Rectal smooth muscle tissue (tissue), 1 donor: ENCODE data around the gene SH3BGR.

Experiments
- H3K27ac ChIP-seq: one replicate; pipeline ENCODE4 v1.7.0; 2013; ENCODE audit warnings: low read depth, low read length, inconsistent platforms
- H3K27me3 ChIP-seq: one replicate; pipeline ENCODE4 v1.7.0; 2013; ENCODE audit warnings: low read length; ENCODE audit not compliant: control insufficient read depth, insufficient read depth
- H3K36me3 ChIP-seq: one replicate; pipeline ENCODE4 v1.7.0; 2013; ENCODE audit warnings: low read length; ENCODE audit not compliant: control insufficient read depth, insufficient read depth
- H3K4me1 ChIP-seq: one replicate; pipeline ENCODE4 v1.7.0; 2013; ENCODE audit warnings: low read length; ENCODE audit not compliant: control insufficient read depth, insufficient read depth
- H3K4me3 ChIP-seq: one replicate; pipeline ENCODE4 v1.7.0; 2013; ENCODE audit warnings: low read length
- H3K9ac ChIP-seq: one replicate; pipeline ENCODE4 v1.7.0; 2013; ENCODE audit warnings: low read length

The SH3BGR gene

DNA sequence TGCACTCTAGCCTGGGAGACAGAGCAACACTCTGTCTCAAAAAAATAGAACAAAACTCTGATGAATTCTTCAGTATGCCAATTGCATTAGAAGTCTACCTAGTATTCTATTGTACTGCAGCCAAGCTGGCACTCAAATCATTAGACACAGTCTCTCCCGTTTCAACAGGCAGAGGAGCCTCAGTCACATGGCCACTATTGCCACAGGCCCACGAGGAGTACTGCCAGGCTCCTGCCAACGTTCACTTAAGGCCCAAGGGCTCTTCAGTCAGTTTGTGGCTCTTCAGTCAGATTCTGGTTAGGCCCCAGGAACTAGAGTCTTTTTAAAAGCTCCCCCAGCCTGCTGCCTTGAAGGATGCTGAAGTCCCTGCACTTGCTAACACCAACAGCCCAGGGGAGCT lies 73.4 kb downstream of the SH3BGR start:
- peaks cover 3% of the 10 kb centered on the region for H3K4me1 ChIP-seq
- H3K27me3 ChIP-seq: no peaks in the 10 kb centered on the region
- H3K36me3 ChIP-seq: no peaks in the 10 kb centered on the region
- H3K4me3 ChIP-seq: no peak overlapping the region
- no peak overlapping the region for H3K9ac ChIP-seq
- H3K27ac ChIP-seq: no peak overlapping the region

DNA sequence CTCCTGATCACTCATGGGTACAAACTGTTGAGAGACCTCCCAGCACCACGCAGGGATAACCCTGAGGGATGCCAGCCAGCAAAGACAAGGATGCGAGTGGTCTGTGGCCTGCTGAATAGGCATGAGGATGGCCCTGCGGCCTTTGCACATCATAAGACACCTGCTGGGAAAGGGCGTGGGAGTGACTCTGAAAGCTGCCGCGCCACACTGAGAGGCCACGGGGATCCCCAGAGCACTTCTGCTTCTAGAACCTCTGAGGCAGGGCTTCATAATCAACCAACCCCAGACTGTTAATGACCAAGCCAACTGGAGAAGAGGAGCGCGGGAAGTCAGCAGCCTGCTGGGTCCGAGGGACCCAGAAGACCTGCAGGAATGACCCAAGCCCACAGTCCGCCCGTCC lies 73.8 kb downstream of the SH3BGR start:
- H3K27ac ChIP-seq: no peak overlapping the region
- H3K9ac ChIP-seq: no peak overlapping the region
- H3K27me3 ChIP-seq: no peaks in the 10 kb centered on the region
- H3K4me1 ChIP-seq: peaks cover 3% of the 10 kb centered on the region
- no peaks in the 10 kb centered on the region for H3K36me3 ChIP-seq
- no peak overlapping the region for H3K4me3 ChIP-seq

DNA sequence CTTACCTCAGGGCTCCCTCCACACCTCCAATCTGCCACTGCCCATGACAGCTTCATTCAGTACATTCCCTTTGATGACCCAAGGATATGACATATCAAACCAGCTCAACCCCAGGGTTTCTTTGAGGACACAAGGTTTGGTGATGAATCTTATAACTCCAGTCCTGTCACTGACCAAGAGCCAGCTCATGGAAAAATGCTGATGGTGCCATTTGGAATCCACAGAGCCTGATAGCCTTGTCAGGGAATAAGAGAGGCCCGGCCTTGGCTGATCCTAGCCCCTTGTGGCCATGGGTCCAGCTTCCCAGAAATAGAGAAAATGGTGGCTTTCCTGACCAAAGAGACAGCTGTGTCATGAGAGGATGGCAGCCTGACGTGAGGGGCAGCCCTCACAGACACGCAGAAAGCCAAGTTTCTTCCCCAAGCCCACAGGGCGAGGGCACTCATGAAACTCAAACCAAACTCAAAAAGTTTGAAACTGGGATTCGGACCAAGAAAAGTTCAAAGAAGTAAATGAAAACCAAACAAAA lies 75.4 kb downstream of the SH3BGR start:
- Histone ChIP-seq H3K4me1 (peaks cover 3% of the 10 kb centered on the region), H3K27ac (no peak overlapping the region), H3K4me3 (no peak overlapping the region), H3K36me3 (no peaks in the 10 kb centered on the region), H3K9ac (no peak overlapping the region), H3K27me3 (peaks cover 2% of the 10 kb centered on the region)

DNA sequence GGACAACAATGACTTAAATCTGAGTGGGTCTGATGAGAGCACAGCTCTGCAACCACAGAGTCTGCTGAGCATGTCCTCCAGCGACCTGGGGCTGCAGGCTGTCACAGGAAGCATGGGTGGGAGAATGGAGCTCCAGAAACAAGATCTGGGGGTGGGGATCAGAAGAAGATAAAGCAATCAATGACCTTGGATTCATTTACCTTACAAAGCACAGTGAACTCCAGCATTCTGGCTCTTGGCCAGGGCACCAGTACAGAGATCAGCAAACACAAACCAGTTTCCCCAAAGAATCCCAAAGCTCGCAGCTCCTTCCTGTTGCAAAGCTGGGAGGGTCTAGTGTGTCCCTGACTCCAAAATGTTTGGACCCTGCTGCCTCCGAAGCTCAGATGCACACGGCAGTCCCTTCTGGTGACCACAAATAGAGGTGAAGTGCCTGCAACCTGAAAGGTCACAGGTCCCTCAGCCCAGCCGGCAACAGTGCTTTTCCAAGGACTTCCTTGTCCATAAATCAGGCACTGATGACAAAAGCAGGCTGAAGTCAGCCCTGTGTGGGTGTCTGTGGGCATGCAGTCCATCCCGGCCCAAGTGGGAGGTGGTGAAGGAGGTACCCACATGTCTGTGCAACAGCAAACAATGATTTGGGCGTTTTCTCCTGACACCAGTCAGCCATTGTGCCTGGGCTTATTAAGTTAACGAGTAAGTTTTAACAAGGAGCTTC lies 76.1 kb downstream of the SH3BGR start:
- Histone ChIP-seq H3K4me3 (peak overlapping the region; percentile 4), H3K27me3 (peaks cover 2% of the 10 kb centered on the region), H3K4me1 (peaks cover 3% of the 10 kb centered on the region), H3K9ac (no peak overlapping the region), H3K36me3 (no peaks in the 10 kb centered on the region), H3K27ac (no peak overlapping the region)

DNA sequence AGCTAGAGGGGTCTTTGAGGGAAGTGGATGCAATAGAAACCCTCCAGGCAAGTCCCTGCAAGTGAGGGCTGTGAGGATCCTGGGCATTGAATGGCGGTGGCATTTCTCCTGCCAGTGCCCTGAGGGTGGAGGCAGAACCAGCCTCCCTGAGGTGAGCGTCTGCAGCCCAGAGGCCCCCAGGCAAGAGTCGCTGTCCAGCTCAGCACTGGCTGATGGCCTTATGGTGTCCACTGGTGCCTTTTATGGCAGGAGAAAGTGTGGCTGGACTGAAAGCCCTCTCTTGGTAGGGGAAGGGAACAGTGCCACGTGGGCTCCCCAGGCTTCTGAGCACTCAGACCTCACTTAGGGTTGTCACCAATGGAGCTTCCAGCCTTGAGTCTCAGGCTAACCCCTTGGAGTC lies 77.3 kb downstream of the SH3BGR start:
- Histone ChIP-seq H3K36me3 (no peaks in the 10 kb centered on the region), H3K4me3 (no peak overlapping the region), H3K9ac (no peak overlapping the region), H3K27me3 (peaks cover 2% of the 10 kb centered on the region), H3K27ac (no peak overlapping the region), H3K4me1 (no peaks in the 10 kb centered on the region)

DNA sequence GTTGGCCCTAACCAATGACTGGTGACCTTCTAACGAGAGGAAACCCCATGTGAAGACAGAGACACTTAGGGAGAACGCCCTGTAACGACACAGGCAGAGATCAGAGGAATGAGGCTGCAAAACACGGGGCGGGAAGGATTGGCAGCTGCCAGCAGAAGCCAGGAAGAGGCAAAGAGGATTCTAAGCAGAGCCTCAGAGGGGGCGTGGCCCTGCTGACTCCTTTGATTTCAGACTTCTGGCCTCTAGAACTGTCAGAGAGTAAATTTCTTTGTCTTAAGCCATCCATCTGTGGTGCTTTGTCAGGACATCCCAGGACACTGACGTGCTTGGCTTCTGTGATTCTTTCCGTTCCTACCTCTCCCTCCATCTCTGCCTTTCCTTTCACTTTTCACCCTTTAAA lies 79.3 kb downstream of the SH3BGR start:
- H3K4me1 ChIP-seq: no peaks in the 10 kb centered on the region
- H3K27me3 ChIP-seq: peaks cover 2% of the 10 kb centered on the region
- H3K9ac ChIP-seq: no peak overlapping the region
- H3K36me3 ChIP-seq: no peaks in the 10 kb centered on the region
- no peak overlapping the region for H3K4me3 ChIP-seq
- H3K27ac ChIP-seq: no peak overlapping the region

DNA sequence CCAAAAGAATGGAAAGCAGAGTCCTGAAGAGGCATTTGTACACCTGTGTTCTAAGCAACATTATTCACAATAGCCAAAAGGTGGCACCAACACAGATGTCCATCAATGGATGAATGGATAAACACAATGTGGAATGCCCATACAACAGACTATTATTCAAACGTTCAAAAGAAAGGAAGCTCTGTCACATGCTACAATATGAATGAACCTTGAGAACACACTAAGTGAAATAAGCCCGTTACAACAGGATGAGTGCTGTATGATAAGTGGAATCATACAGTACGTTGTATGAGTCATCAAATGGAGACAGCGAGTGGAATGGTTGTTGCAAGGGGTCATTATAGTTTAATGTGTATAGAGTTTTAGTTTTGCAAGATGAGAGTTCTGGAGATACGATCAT lies 80.1 kb downstream of the SH3BGR start:
- no peak overlapping the region for H3K27ac ChIP-seq
- no peak overlapping the region for H3K4me3 ChIP-seq
- H3K9ac ChIP-seq: no peak overlapping the region
- no peaks in the 10 kb centered on the region for H3K4me1 ChIP-seq
- peaks cover 2% of the 10 kb centered on the region for H3K27me3 ChIP-seq
- no peaks in the 10 kb centered on the region for H3K36me3 ChIP-seq

DNA sequence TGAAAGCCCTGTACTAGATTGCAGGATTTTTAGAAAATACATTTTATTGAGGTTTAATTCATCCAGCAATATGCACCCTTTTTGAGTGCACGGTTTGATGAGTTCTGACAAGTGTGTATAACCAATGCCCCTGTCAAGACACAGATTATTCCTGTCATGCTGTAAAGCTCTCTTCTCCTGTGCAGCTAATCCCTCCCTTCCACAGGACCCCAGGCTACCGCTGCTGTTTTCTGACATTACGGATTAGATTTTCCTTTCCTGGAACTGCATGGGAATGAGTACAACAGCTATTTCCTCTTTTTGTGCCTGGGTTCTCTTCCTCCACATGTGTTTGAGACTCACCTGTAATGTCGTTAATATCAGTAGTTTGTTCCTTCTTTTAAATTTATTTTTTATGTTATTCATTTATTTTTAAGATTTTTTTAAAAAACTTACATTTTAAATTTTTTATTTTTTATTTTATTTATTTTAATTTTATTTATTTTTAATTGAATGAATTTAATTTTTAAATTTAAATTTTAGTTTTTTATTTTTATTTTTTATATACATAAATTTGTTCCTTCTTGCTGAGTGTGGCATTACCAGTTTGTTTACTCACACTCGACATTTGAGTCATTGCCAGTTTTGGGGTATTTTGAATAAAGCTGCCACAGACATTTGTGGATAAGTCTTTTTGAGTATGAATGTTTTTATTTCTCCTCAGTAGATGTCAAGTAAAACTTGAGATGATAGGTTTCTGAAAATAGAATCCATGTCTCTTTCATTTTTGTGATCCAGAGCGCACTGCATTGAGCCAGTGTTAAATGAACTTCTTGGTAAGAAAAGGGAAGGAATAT lies 82.0 kb downstream of the SH3BGR start:
- Histone ChIP-seq H3K9ac (no peak overlapping the region), H3K4me3 (no peak overlapping the region), H3K4me1 (no peaks in the 10 kb centered on the region), H3K27ac (no peak overlapping the region), H3K36me3 (no peaks in the 10 kb centered on the region), H3K27me3 (peaks cover 2% of the 10 kb centered on the region)

DNA sequence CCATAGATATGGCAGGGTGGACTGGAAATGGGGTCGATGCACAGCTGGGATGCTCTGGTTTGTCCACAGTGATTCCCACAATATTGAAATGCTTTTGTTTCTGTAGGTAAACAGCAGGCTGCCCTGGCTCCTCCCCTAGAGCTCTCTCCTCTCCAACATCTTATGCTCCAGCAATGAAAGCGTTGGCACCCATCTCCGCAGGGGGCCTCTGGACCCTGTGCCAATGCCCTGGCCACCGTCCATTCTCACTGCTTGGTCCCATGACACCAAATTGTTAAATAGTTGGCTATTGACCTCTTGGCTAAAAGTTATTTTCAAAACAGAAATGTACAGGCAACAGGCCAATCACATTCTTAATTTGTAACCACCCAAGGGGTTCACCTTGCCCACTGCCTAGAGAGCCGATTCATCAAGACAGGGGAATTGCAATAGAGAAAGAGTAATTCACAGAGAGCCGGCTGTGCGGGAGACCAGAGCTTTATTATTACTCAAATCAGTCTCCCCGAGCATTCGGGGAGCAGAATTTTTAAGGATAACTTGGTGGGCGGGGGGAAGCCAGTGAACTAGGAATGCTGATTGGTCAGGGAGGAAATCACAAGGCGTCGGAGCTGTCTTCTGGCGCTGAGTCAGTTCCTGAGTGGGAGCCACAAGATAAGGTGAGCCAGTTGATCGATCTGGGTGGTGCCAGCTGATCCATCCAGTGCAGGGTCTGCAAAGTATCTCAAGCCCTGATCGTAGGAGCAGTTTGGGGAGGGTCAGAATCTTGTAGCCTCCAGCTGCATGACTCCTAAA lies 84.1 kb downstream of the SH3BGR start:
- Histone ChIP-seq H3K4me3 (no peak overlapping the region), H3K4me1 (no peaks in the 10 kb centered on the region), H3K27me3 (peaks cover 2% of the 10 kb centered on the region), H3K9ac (no peak overlapping the region), H3K27ac (no peak overlapping the region), H3K36me3 (no peaks in the 10 kb centered on the region)

DNA sequence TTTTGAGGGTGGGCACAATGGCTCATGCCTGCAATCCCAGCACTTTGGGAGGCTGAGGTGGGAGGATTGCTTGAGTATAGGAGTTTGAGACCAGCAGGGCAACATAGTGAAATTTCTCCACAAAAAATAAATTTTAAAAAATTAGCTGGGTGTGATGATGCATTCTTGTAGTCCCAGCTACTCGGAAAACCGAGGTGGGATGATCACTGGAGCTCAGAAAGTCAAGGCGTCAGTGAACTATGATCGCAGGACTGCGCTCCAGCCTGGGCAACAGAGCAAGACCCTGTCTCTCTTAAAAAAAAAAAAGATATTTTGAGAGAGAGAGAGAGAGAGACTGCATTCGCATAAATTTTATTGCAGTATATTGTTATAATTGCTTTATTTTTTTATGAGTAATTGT lies 85.1 kb downstream of the SH3BGR start:
- Histone ChIP-seq H3K36me3 (no peaks in the 10 kb centered on the region), H3K27me3 (no peaks in the 10 kb centered on the region), H3K4me3 (no peak overlapping the region), H3K4me1 (no peaks in the 10 kb centered on the region), H3K27ac (no peak overlapping the region), H3K9ac (no peak overlapping the region)

DNA sequence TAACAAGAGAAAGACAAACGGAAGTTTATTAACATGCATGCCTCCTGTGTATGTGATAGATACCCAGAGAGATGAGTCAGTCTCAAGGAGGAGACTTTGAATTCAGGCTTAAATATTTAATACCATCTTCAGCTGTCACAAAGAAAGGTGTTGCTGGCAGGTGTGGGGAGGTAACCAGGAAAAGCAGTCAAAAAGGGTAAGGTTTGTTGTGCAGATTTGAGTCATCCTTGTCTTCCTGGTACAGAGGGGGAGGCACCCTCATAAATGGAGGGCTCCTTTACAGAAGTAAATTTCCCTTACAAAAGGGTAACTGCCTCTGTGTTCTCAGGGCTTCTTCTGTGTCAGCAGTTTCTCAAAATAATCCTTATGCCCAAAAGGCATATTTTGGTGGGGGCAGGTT lies 85.8 kb downstream of the SH3BGR start:
- Histone ChIP-seq H3K4me3 (no peak overlapping the region), H3K4me1 (no peaks in the 10 kb centered on the region), H3K36me3 (no peaks in the 10 kb centered on the region), H3K27ac (no peak overlapping the region), H3K27me3 (no peaks in the 10 kb centered on the region), H3K9ac (no peak overlapping the region)

DNA sequence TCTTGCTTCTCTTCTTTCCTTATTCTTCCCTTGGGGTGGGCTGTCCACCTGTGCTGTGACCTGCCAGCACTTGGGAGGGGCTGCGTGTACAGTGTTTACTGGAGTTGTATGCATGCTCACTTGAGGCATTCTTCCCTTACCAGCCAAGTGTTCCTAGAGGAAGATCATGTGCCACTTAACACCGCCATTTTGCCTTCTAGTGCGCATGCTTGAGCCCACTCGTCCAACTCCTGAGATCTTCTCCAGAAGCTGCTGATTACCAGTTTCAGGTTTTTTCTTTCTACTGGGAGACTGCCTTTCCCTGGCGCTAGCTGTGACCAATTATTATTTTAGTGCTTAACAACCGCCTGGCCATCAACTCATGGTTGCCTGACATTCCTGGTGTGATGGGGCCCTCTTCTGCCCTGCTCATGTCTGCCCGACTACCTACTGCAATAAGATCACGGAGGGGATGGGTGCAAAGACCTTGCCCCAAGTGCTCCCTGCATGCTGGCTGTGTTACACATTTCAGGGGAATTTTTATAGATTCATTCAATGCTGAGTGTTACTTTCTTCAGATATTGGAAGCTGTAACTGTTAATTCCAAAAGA lies 86.8 kb downstream of the SH3BGR start:
- no peaks in the 10 kb centered on the region for H3K4me1 ChIP-seq
- no peaks in the 10 kb centered on the region for H3K36me3 ChIP-seq
- no peak overlapping the region for H3K27ac ChIP-seq
- H3K27me3 ChIP-seq: no peaks in the 10 kb centered on the region
- no peak overlapping the region for H3K9ac ChIP-seq
- H3K4me3 ChIP-seq: no peak overlapping the region
